GM12878 (cell line): Measurements from ENCODE around the gene IGSF22. TPM values are rescaled to one million over a fixed set of nuclear protein-coding genes. Genes with fewer than 3 reads are reported as not detected.

Experiments used
- ATAC-seq: fragments of 200-7000 bp; cut with Tn5 transposase; 3 replicates; pipeline ENCODE4 v1.9.1; 2020; ENCODE audit warnings: mild to moderate bottlenecking, moderate library complexity
- BruUV-seq: library from RNA; stranded (reverse); fragments of 400-500 nt; replicated peaks from 2 replicates; lab custom pipeline; 2021; lab: Mats Ljungman, UMichigan
- CTCF ChIA-PET: fragments of 300-600 bp; sonication (Branson Sonifier 250); formaldehyde crosslinking; extraction: SDS; loops from one replicate; lab custom pipeline; 2021; ENCODE audit warnings: inconsistent platforms; lab: Yijun Ruan, JAX
- POLR2A ChIA-PET: fragments of 350-600 bp; formaldehyde crosslinking; extraction: SDS; loops from one replicate; lab custom pipeline; 2021; ENCODE audit warnings: inconsistent platforms; lab: Charles Lee
- RAD21 ChIA-PET: fragments of 300-600 bp; sonication (Branson Sonifier 250); formaldehyde crosslinking; loops from one replicate; lab custom pipeline; 2023; ENCODE audit warnings: antibody characterized with exemption; ENCODE audit not compliant: unreplicated experiment; lab: Charles Lee
- SMC1A ChIA-PET: fragments of 300-600 bp; sonication (Branson Sonifier 250); formaldehyde crosslinking; loops from one replicate; lab custom pipeline; 2023; ENCODE audit not compliant: unreplicated experiment, uncharacterized antibody; lab: Charles Lee
- DNase-seq: peaks from one replicate; pipeline ENCODE4 v3.0.0-alpha.2; 2011; ENCODE audit warnings: low read depth, low spot score
- FAIRE-seq: peaks from 3 replicates; lab custom pipeline; 2011; peaks lifted over from hg19 to GRCh38; lab: Jason Lieb, UNC
- H2AFZ ChIP-seq: 2 replicates; pipeline ENCODE4 v1.6.0; 2011; ENCODE audit warnings: low read depth, low read length, control low read depth; ENCODE audit not compliant: control insufficient read depth
- H3K27ac ChIP-seq: 2 replicates; pipeline ENCODE4 v1.5.1; 2011; ENCODE audit warnings: control low read depth; ENCODE audit not compliant: control insufficient read depth, insufficient read depth
- H3K27me3 ChIP-seq, 2 experiments: replicated peaks in 1 of 2; 2 replicates each; pipeline versions ENCODE4 v1.6.0 to v1.6.1; 2011; ENCODE audit warnings: low read length in 1 of 2; ENCODE audit not compliant: control insufficient read depth in 2 of 2, insufficient read depth in 2 of 2
- H3K36me3 ChIP-seq, 2 experiments: 2 replicates each; pipeline ENCODE4 v1.5.1; 2011; ENCODE audit warnings: low read length in 1 of 2; ENCODE audit not compliant: control insufficient read depth in 2 of 2, insufficient read depth in 2 of 2
- H3K4me1 ChIP-seq: 2 replicates; pipeline ENCODE4 v1.6.1; 2011; ENCODE audit warnings: mild to moderate bottlenecking, low read length, moderate library complexity, mixed read lengths; ENCODE audit not compliant: control insufficient read depth, insufficient read depth
- H3K4me2 ChIP-seq: 2 replicates; pipeline ENCODE4 v1.6.0; 2011; ENCODE audit warnings: control low read depth; ENCODE audit not compliant: control insufficient read depth, insufficient read depth
- H3K4me3 ChIP-seq: fragments of 200-600 bp; sonication (generic); 2 replicates; pipeline ENCODE4 v1.5.1; 2016
- H3K79me2 ChIP-seq: 2 replicates; pipeline ENCODE4 v1.6.0; 2011; ENCODE audit warnings: low read length; ENCODE audit not compliant: control insufficient read depth, insufficient read depth
- H3K9ac ChIP-seq: 2 replicates; pipeline ENCODE4 v1.8.0; 2011; ENCODE audit warnings: low read length, control low read depth, mixed read lengths; ENCODE audit not compliant: control insufficient read depth, insufficient read depth
- H3K9me3 ChIP-seq: replicated peaks from 3 replicates; pipeline ENCODE4 v1.5.1; 2011; ENCODE audit warnings: mild to moderate bottlenecking, low read length; ENCODE audit not compliant: control insufficient read depth, insufficient read depth
- H4K20me1 ChIP-seq: 2 replicates; pipeline ENCODE4 v1.6.0; 2011; ENCODE audit not compliant: control insufficient read depth, insufficient read depth
- ATF3 ChIP-seq: IDR thresholded peaks from 2 replicates; pipeline ENCODE4 v1.6.1; 2011; ENCODE audit warnings: low read depth, mild to moderate bottlenecking, low read length, moderate library complexity, borderline replicate concordance; ENCODE audit errors: extremely low read depth
- CBX5 ChIP-seq: sonication (generic); IDR thresholded peaks from 2 replicates; pipeline ENCODE4 v1.6.1; 2016; ENCODE audit warnings: low read depth, moderate library complexity, mild to moderate bottlenecking, inconsistent platforms
- CEBPB ChIP-seq, 2 experiments: fragments of 150-350 bp in 1 of 2; IDR thresholded peaks; 2 replicates each; pipeline ENCODE4 v1.6.1; 2012 to 2014; ENCODE audit warnings: low read depth in 2 of 2, low read length in 2 of 2, borderline replicate concordance in 1 of 2, inconsistent platforms in 1 of 2
- CHD1 ChIP-seq: IDR thresholded peaks from 2 replicates; pipeline ENCODE4 v1.6.1; 2012; ENCODE audit warnings: low read depth, low read length, improper control_type of control experiment
- E2F8 ChIP-seq: fragments of 450-650 bp; IDR thresholded peaks from 2 replicates; pipeline ENCODE4 v1.6.1; 2018; ENCODE audit warnings: mild to moderate bottlenecking, low read depth, moderate library complexity; ENCODE audit not compliant: partially characterized antibody
- EZH2 ChIP-seq: IDR thresholded peaks from 2 replicates; pipeline ENCODE4 v1.6.1; 2012; ENCODE audit warnings: low read depth, mild to moderate bottlenecking, control low read depth, inconsistent platforms, low read length, borderline replicate concordance; ENCODE audit not compliant: control insufficient read depth
- NFYA ChIP-seq: IDR thresholded peaks from 2 replicates; pipeline ENCODE4 v1.6.1; 2011; ENCODE audit warnings: low read depth, mild to moderate bottlenecking, low read length, improper control_type of control experiment, borderline replicate concordance
- NRF1 ChIP-seq: conservative IDR thresholded peaks from 2 replicates; pipeline ENCODE4 v1.6.1; 2011; ENCODE audit warnings: mild to moderate bottlenecking, low read depth, low read length, improper control_type of control experiment
- RCOR1 ChIP-seq: conservative IDR thresholded peaks from 2 replicates; pipeline ENCODE4 v1.6.1; 2012; ENCODE audit warnings: low read depth, low read length, improper control_type of control experiment
- RFX5 ChIP-seq: IDR thresholded peaks from 2 replicates; pipeline ENCODE4 v1.6.1; 2011; ENCODE audit warnings: low read depth, low read length, improper control_type of control experiment
- RUNX3 ChIP-seq: IDR thresholded peaks from 2 replicates; pipeline ENCODE4 v1.6.1; 2012; ENCODE audit warnings: low read length, inconsistent platforms
- SKIL ChIP-seq: fragments of 450-650 bp; IDR thresholded peaks from 2 replicates; pipeline ENCODE4 v1.6.1; 2017; ENCODE audit warnings: mild to moderate bottlenecking, low read depth, inconsistent platforms; ENCODE audit not compliant: poor library complexity, severe bottlenecking
- SMC3 ChIP-seq: IDR thresholded peaks from 2 replicates; pipeline ENCODE4 v1.6.1; 2011; ENCODE audit warnings: low read length, improper control_type of control experiment, borderline replicate concordance
- ZNF384 ChIP-seq: IDR thresholded peaks from 2 replicates; pipeline ENCODE4 v1.6.1; 2012; ENCODE audit warnings: low read depth, mild to moderate bottlenecking, low read length, improper control_type of control experiment, borderline replicate concordance
- WGBS: methylation state at CpG from one replicate; pipeline ENCODE4 v1.1.6; 2016; ENCODE audit warnings: low lambda C conversion rate; ENCODE audit not compliant: insufficient replicate concordance, insufficient coverage; ENCODE audit errors: missing lambda C conversion rate; 5-methylcytosine and 5-hydroxymethylcytosine counted together
- in situ Hi-C: fragments of 300-500 bp; cut with MboI; formaldehyde crosslinking; loops from 9 replicates; pipeline ENCODE4 v1.14.3; 2018; ENCODE audit warnings: mixed read lengths
- intact Hi-C: fragments of 100-400 bp; cut with micrococcal nuclease; formaldehyde crosslinking; loops from one replicate; pipeline ENCODE4 v1.14.2; 2022; ENCODE audit not compliant: unreplicated experiment
- polyA plus RNA-seq, 11 experiments: library from polyadenylated mRNA; depleted of rRNA in 4 of 11; unstranded in 6 of 11; stranded (reverse) in 5 of 11; fragments of >200 nt; fragmentation: Nextera tagmentation in 4 of 11; fragmentation: Illumina TruSeq in 1 of 11; extraction: Ambion mirVana in 4 of 11; extraction: Trizol in 1 of 11; gene quantifications; 1 replicate in 1 of 11; 2 replicates in 10 of 11; pipeline versions ENCODE4 v1.2.1 to v1.2.3, GENCODE V29; 2011 to 2016; ENCODE audit warnings: inconsistent platforms in 2 of 11, missing spikeins in 2 of 11, low read depth in 1 of 11
- total RNA-seq, 4 experiments: library from RNA; depleted of rRNA in 3 of 4; stranded (reverse); fragments of >200 nt in 3 of 4; fragmentation: Illumina TruSeq in 1 of 4; extraction: Trizol in 1 of 4; gene quantifications; 2 replicates each; pipeline versions ENCODE4 v1.2.1 to v1.2.3, GENCODE V29; 2013 to 2021

IGSF22 gene
- total and polyA plus RNA-seq, 10 of the 15 experiments (the other 5 are each of a cell fraction or from before 2014, with no cell fraction given) = 0.02 to 0.18 TPM; not detected in 8

- intact Hi-C loops (no loop called here), in situ Hi-C loops (no loop called here)
- H3K9ac ChIP-seq = no peak overlapping the region
- no peaks in the 10 kb centered on the region for H3K36me3 ChIP-seq
- no peaks in the 10 kb centered on the region for H4K20me1 ChIP-seq
- H3K4me1 ChIP-seq = peaks cover 6% of the 10 kb centered on the region; the same call in 1 of the 2 replicates
- peaks cover 10 to 23% of the 10 kb centered on the region in 2 experiments for H3K27me3 ChIP-seq
- no peak overlapping the region for H3K27ac ChIP-seq
- TF ChIP-seq CBX5 (no peak), ATF3 (no peak), NRF1 (no peak), EZH2 (no peak), SKIL (no peak), RCOR1 (no peak), NFYA (no peak), CEBPB (IDR thresholded peaks at IDR 0.05; ENCODE audit: borderline replicate concordance in 1 of 2, low read depth in 2 of 2, low read length in 2 of 2) (no peak), ZNF384 (no peak), RUNX3 (no peak), CHD1 (no peak), RFX5 (no peak), SMC3 (no peak), E2F8 (no peak)
- H3K79me2 ChIP-seq = no peaks in the 10 kb centered on the region
- no TSS peak for BruUV-seq
- H3K9me3 ChIP-seq = no peaks in the 10 kb centered on the region; the same call in 2 of the 3 replicates
- SMC1A ChIA-PET = no interaction called here
- CTCF ChIA-PET = interaction anchor here (1.0 to 2.1 kb wide), 5 partner anchors 19 to 414 kb away, joined by 3 to 10 read pairs (median 4); no protein-coding TSS in a partner anchor
- RAD21 ChIA-PET = no interaction called here
- H3K4me2 ChIP-seq = no peak overlapping the region
- POLR2A ChIA-PET = interaction anchor here (0.6 kb wide), 1 partner anchor 489 kb away, joined by 3 read pairs; no protein-coding TSS in a partner anchor
- H2AFZ ChIP-seq = no peak overlapping the region
- ATAC-seq = no peak
- 25% methylated on average over 2 of the region's 2 CpGs for WGBS
- no peak for FAIRE-seq
- DNase-seq = no peak
- no peak overlapping the region for H3K4me3 ChIP-seq
These were observed 22.8 kb downstream of the IGSF22 start for GRCh38 chr11:18703001-18703763.
